ENCODE data around the gene DAB2IP.
A peak's percentile ranks its signal among the peaks of the same experiment; 100 is the strongest.

DAB2IP gene

GRCh38 chr9:121807069-121807822, 155.8 kb downstream of the DAB2IP start:
- DNase-seq, result no peak

GRCh38 chr9:121807823-121808278, 156.4 kb downstream of the DAB2IP start:
- DNase-seq, result no peak

GRCh38 chr9:121808781-121809180, 157.3 kb downstream of the DAB2IP start:
- no peak for DNase-seq

- no peak for DNase-seq
Observed at GRCh38 chr9:121809356-121810050, 158.1 kb downstream of the DAB2IP start.

GRCh38 chr9:121810489-121810888, 159.1 kb downstream of the DAB2IP start:
- no peak for DNase-seq

GRCh38 chr9:121811140-121811539, 159.7 kb downstream of the DAB2IP start:
- no peak for DNase-seq

GRCh38 chr9:121811751-121812150, 160.3 kb downstream of the DAB2IP start:
- DNase-seq, result no peak

- no peak for DNase-seq
Observed at GRCh38 chr9:121812159-121812735, 160.8 kb downstream of the DAB2IP start.

GRCh38 chr9:121813519-121814210, 162.2 kb downstream of the DAB2IP start:
- DNase-seq, result no peak

- DNase-seq, result no peak
Observed at GRCh38 chr9:121814594-121814993, 163.2 kb downstream of the DAB2IP start.

- DNase-seq, result no peak
Observed at GRCh38 chr9:121815084-121815483, 163.7 kb downstream of the DAB2IP start.

- no peak for DNase-seq
Observed at GRCh38 chr9:121815546-121816448, 164.4 kb downstream of the DAB2IP start.

- no peak for DNase-seq
Observed at GRCh38 chr9:121816449-121816817, 165.0 kb downstream of the DAB2IP start.

GRCh38 chr9:121816845-121817450, 165.5 kb downstream of the DAB2IP start:
- no peak for DNase-seq

GRCh38 chr9:121817476-121817875, 166.0 kb downstream of the DAB2IP start:
- DNase-seq, result no peak

- no peak for DNase-seq
Observed at GRCh38 chr9:121818016-121818661, 166.7 kb downstream of the DAB2IP start.

GRCh38 chr9:121818841-121819427, 167.5 kb downstream of the DAB2IP start:
- DNase-seq, result no peak

GRCh38 chr9:121819428-121820231, 168.2 kb downstream of the DAB2IP start:
- peak; percentile 50 for DNase-seq

- DNase-seq, result no peak
Observed at GRCh38 chr9:121820286-121821005, 169.0 kb downstream of the DAB2IP start.
